ENCODE measurements around the gene CARD11. TPM values are rescaled to one million over a fixed set of nuclear protein-coding genes. Genes with fewer than 3 reads are reported as not detected.

CARD11 gene
- total RNA-seq, 6 experiments from 2014 or later: not detected

- Mint-ChIP-seq H3K27me3 (ENCODE audit: insufficient read depth) (peaks cover 36% of the 10 kb centered on the region), H3K27ac (no peak overlapping the region), H3K36me3 (ENCODE audit: low read depth) (no peaks in the 10 kb centered on the region), H3K4me1 (ENCODE audit: low read depth) (no peaks in the 10 kb centered on the region), H3K4me3 (no peak overlapping the region), H3K9me3 (no peaks in the 10 kb centered on the region)
- TF ChIP-seq CTCF (IDR thresholded peaks at IDR 0.05): no peak
- no peak for DNase-seq
These were observed 115.4 kb downstream of the CARD11 start for GRCh38 chr7:2928256-2928612.

GRCh38 chr7:2927592-2927991 lies 116.1 kb downstream of the CARD11 start:
- Mint-ChIP-seq H3K27me3 (ENCODE audit: insufficient read depth) (peaks cover 36% of the 10 kb centered on the region), H3K4me1 (ENCODE audit: low read depth) (no peaks in the 10 kb centered on the region), H3K9me3 (no peaks in the 10 kb centered on the region), H3K27ac (no peak overlapping the region), H3K4me3 (no peak overlapping the region), H3K36me3 (ENCODE audit: low read depth) (no peaks in the 10 kb centered on the region)
- DNase-seq: no peak
- no peak for TF ChIP-seq CTCF (IDR thresholded peaks at IDR 0.05)

- Mint-ChIP-seq H3K27ac (no peak overlapping the region), H3K9me3 (no peaks in the 10 kb centered on the region), H3K4me1 (ENCODE audit: low read depth) (no peaks in the 10 kb centered on the region), H3K36me3 (ENCODE audit: low read depth) (no peaks in the 10 kb centered on the region), H3K4me3 (no peak overlapping the region), H3K27me3 (ENCODE audit: insufficient read depth) (peaks cover 33% of the 10 kb centered on the region)
- DNase-seq: no peak
- TF ChIP-seq CTCF (IDR thresholded peaks at IDR 0.05): no peak
These were observed 116.7 kb downstream of the CARD11 start for GRCh38 chr7:2926896-2927405.

GRCh38 chr7:2926120-2926895 lies 117.4 kb downstream of the CARD11 start:
- Mint-ChIP-seq H3K9me3 (no peaks in the 10 kb centered on the region), H3K4me3 (no peak overlapping the region), H3K36me3 (ENCODE audit: low read depth) (no peaks in the 10 kb centered on the region), H3K27ac (no peak overlapping the region), H3K4me1 (ENCODE audit: low read depth) (no peaks in the 10 kb centered on the region), H3K27me3 (ENCODE audit: insufficient read depth) (peaks cover 36% of the 10 kb centered on the region)
- no peak for DNase-seq
- TF ChIP-seq CTCF (IDR thresholded peaks at IDR 0.05): no peak

GRCh38 chr7:2924866-2925840 lies 118.5 kb downstream of the CARD11 start:
- H3K4me1 Mint-ChIP-seq (ENCODE audit: low read depth): no peaks in the 10 kb centered on the region
- H3K36me3 Mint-ChIP-seq (ENCODE audit: low read depth): no peaks in the 10 kb centered on the region
- DNase-seq: no peak
- TF ChIP-seq CTCF (IDR thresholded peaks at IDR 0.05): no peak
- H3K27me3 Mint-ChIP-seq (ENCODE audit: insufficient read depth): peaks cover 28% of the 10 kb centered on the region
- no peaks in the 10 kb centered on the region for H3K9me3 Mint-ChIP-seq
- H3K27ac Mint-ChIP-seq: no peak overlapping the region
- no peak overlapping the region for H3K4me3 Mint-ChIP-seq

All from HFFc6 (cell line).